Hepatocyte (in vitro differentiated cells): ENCODE data around the gene AMELX. TPM values are rescaled to one million over a fixed set of nuclear protein-coding genes. Genes with fewer than 3 reads are reported as not detected.

Experiments
- DNase-seq: peaks from one replicate; pipeline ENCODE4 v3.0.0-alpha.2; 2016; ENCODE audit warnings: low spot score
- H2AFZ ChIP-seq: fragments of 200-600 bp; sonication (generic); 2 replicates; pipeline ENCODE4 v1.6.0; 2016; ENCODE audit warnings: antibody characterized with exemption, mild to moderate bottlenecking
- H3K27ac ChIP-seq: fragments of 200-600 bp; sonication (generic); 2 replicates; pipeline ENCODE4 v1.5.1; 2016; ENCODE audit warnings: mild to moderate bottlenecking
- H3K27me3 ChIP-seq: fragments of 200-600 bp; sonication (generic); 2 replicates; pipeline ENCODE4 v1.6.1; 2016
- H3K36me3 ChIP-seq: fragments of 200-600 bp; sonication (generic); replicated peaks from 2 replicates; pipeline ENCODE4 v1.5.1; 2016; ENCODE audit warnings: low read depth; ENCODE audit not compliant: insufficient read depth
- H3K4me1 ChIP-seq: fragments of 200-600 bp; sonication (generic); 2 replicates; pipeline ENCODE4 v1.5.1; 2016; ENCODE audit warnings: mild to moderate bottlenecking, moderate library complexity; ENCODE audit not compliant: insufficient read depth
- H3K4me2 ChIP-seq: fragments of 200-600 bp; sonication (generic); 2 replicates; pipeline ENCODE4 v1.6.0; 2016
- H3K4me3 ChIP-seq: fragments of 200-600 bp; sonication (generic); 2 replicates; pipeline ENCODE4 v1.5.1; 2016; ENCODE audit warnings: mild to moderate bottlenecking
- H3K79me2 ChIP-seq: fragments of 200-600 bp; sonication (generic); 2 replicates; pipeline ENCODE4 v1.6.0; 2017; ENCODE audit warnings: mild to moderate bottlenecking
- H3K9me2 ChIP-seq: fragments of 200-600 bp; sonication (generic); replicated peaks from 2 replicates; pipeline ENCODE4 v1.6.0; 2017; ENCODE audit warnings: mild to moderate bottlenecking; ENCODE audit not compliant: insufficient read depth
- H3K9me3 ChIP-seq: fragments of 200-600 bp; sonication (generic); 2 replicates; pipeline ENCODE4 v1.5.1; 2016; ENCODE audit warnings: low read depth, mild to moderate bottlenecking
- H4K20me1 ChIP-seq: fragments of 200-600 bp; sonication (generic); 2 replicates; pipeline ENCODE4 v1.6.0; 2016; ENCODE audit warnings: mild to moderate bottlenecking; ENCODE audit not compliant: insufficient read depth, poor library complexity, severe bottlenecking
- CTCF ChIP-seq: fragments of 200-600 bp; sonication (generic); IDR thresholded peaks from 2 replicates; pipeline ENCODE4 v1.5.1; 2016; ENCODE audit warnings: antibody characterized with exemption, mild to moderate bottlenecking; ENCODE audit not compliant: poor library complexity
- EZH2 ChIP-seq: fragments of 200-600 bp; sonication (generic); IDR thresholded peaks from 2 replicates; pipeline ENCODE4 v1.6.1; 2016; ENCODE audit warnings: antibody characterized with exemption, mild to moderate bottlenecking, borderline replicate concordance
- EZH2phosphoT487 ChIP-seq: fragments of 200-600 bp; sonication (generic); IDR thresholded peaks from one replicate; pipeline ENCODE4 v1.6.1; 2018; ENCODE audit warnings: antibody characterized with exemption, mild to moderate bottlenecking, low read depth, moderate library complexity; ENCODE audit not compliant: unreplicated experiment, severe bottlenecking
- WGBS: methylation state at CpG from one replicate; pipeline ENCODE4 v1.1.6; 2016; ENCODE audit warnings: low lambda C conversion rate; ENCODE audit errors: missing lambda C conversion rate; 5-methylcytosine and 5-hydroxymethylcytosine counted together
- polyA plus RNA-seq: library from polyadenylated mRNA; unstranded; fragments of >200 nt; fragmentation: Nextera tagmentation; extraction: Ambion mirVana; gene quantifications from 2 replicates; pipeline ENCODE4 v1.2.1, GENCODE V29; 2016
- total RNA-seq: library from RNA; depleted of rRNA; stranded (reverse); fragments of >200 nt; gene quantifications from 2 replicates; pipeline ENCODE4 v1.2.3, GENCODE V29; 2014

Gene AMELX
- total and polyA plus RNA-seq, 2 experiments from 2014 or later, result not detected

GRCh38 chrX:11273544-11273943, 19.7 kb upstream of the AMELX start:
- H3K9me3 ChIP-seq, result no peaks in the 10 kb centered on the region
- H3K9me2 ChIP-seq, result no peaks in the 10 kb centered on the region
- H3K79me2 ChIP-seq, result no peaks in the 10 kb centered on the region
- no peak for DNase-seq
- H3K4me1 ChIP-seq, result no peaks in the 10 kb centered on the region
- no peak overlapping the region for H3K4me3 ChIP-seq
- no peaks in the 10 kb centered on the region for H3K27me3 ChIP-seq
- no peak overlapping the region for H3K27ac ChIP-seq
- no peak overlapping the region for H2AFZ ChIP-seq
- TF ChIP-seq EZH2, result no peak
- no peak overlapping the region for H3K4me2 ChIP-seq
- 76% methylated on average over 1 of the region's 1 CpG for WGBS
- no peaks in the 10 kb centered on the region for H3K36me3 ChIP-seq
- H4K20me1 ChIP-seq, result no peaks in the 10 kb centered on the region

GRCh38 chrX:11282043-11282442, 11.2 kb upstream of the AMELX start:
- H3K36me3 ChIP-seq, result no peaks in the 10 kb centered on the region
- no peaks in the 10 kb centered on the region for H3K9me2 ChIP-seq
- H3K9me3 ChIP-seq, result no peaks in the 10 kb centered on the region
- no peak overlapping the region for H3K4me2 ChIP-seq
- no peak for DNase-seq
- no peak overlapping the region for H3K27ac ChIP-seq
- H3K27me3 ChIP-seq, result no peaks in the 10 kb centered on the region
- no peak overlapping the region for H3K4me3 ChIP-seq
- 46% methylated on average over 2 of the region's 2 CpGs for WGBS
- no peaks in the 10 kb centered on the region for H3K79me2 ChIP-seq
- TF ChIP-seq EZH2phosphoT487, result no peak
- no peak for TF ChIP-seq EZH2
- no peak for TF ChIP-seq CTCF
- no peak overlapping the region for H2AFZ ChIP-seq
- no peaks in the 10 kb centered on the region for H3K4me1 ChIP-seq
- no peaks in the 10 kb centered on the region for H4K20me1 ChIP-seq

- 72% methylated on average over 3 of the region's 3 CpGs for WGBS
- DNase-seq, result no peak
- H4K20me1 ChIP-seq, result no peaks in the 10 kb centered on the region
- H3K27ac ChIP-seq, result no peak overlapping the region
- no peak overlapping the region for H3K4me3 ChIP-seq
- H3K36me3 ChIP-seq, result no peaks in the 10 kb centered on the region
- H3K79me2 ChIP-seq, result no peaks in the 10 kb centered on the region
- no peaks in the 10 kb centered on the region for H3K4me1 ChIP-seq
- H3K9me3 ChIP-seq, result no peaks in the 10 kb centered on the region
- H2AFZ ChIP-seq, result no peak overlapping the region
- no peaks in the 10 kb centered on the region for H3K27me3 ChIP-seq
- H3K9me2 ChIP-seq, result no peaks in the 10 kb centered on the region
- TF ChIP-seq EZH2 (no peak), EZH2phosphoT487 (no peak), CTCF (no peak)
- H3K4me2 ChIP-seq, result no peak overlapping the region
These were observed 7.6 kb upstream of the AMELX start for GRCh38 chrX:11285651-11286050.

- H3K4me3 ChIP-seq, result no peak overlapping the region
- no peak for DNase-seq
- 68% methylated on average over 1 of the region's 1 CpG for WGBS
- no peak overlapping the region for H3K4me2 ChIP-seq
- H3K4me1 ChIP-seq, result no peaks in the 10 kb centered on the region
- H3K79me2 ChIP-seq, result no peaks in the 10 kb centered on the region
- H4K20me1 ChIP-seq, result no peaks in the 10 kb centered on the region
- H3K36me3 ChIP-seq, result no peaks in the 10 kb centered on the region
- H3K9me3 ChIP-seq, result no peaks in the 10 kb centered on the region
- H3K27ac ChIP-seq, result no peak overlapping the region
- H3K27me3 ChIP-seq, result no peaks in the 10 kb centered on the region
- no peak overlapping the region for H2AFZ ChIP-seq
- TF ChIP-seq EZH2 (no peak), CTCF (no peak), EZH2phosphoT487 (no peak)
- H3K9me2 ChIP-seq, result no peaks in the 10 kb centered on the region
These were observed 5.7 kb upstream of the AMELX start for GRCh38 chrX:11287505-11287904.
